ENCODE results near the gene RBM5.
"Not testable (repeated sequence)": the region's sequence is repeated elsewhere in the genome, so short reads cannot be mapped to it uniquely, and the experiment has no call there.

The RBM5 gene

DNA sequence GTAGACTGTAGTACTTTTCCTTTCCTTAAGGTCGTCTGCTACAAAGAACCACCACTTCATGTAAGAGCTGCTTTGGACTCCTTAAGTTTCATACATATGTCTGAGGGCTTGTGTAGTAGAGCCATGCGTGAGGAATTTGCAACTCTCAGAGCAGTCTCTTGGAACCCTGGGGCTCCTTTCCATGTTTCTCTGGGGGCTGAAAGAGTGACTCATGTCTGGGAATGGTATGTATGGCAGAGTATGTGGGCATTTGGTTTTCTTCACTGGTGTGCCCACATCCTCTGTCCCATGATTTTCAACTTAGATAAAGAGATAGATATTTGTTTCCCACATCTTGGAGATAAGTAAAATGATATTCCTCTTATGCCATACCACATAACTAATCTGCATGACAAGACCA is 20.6 kb upstream of the RBM5 start (continued):
- TF ChIP-seq ZNF133 (tag by site-specific recombination; IDR thresholded peaks at IDR 0.05) = no peak
- TF ChIP-seq, protein P1, sequence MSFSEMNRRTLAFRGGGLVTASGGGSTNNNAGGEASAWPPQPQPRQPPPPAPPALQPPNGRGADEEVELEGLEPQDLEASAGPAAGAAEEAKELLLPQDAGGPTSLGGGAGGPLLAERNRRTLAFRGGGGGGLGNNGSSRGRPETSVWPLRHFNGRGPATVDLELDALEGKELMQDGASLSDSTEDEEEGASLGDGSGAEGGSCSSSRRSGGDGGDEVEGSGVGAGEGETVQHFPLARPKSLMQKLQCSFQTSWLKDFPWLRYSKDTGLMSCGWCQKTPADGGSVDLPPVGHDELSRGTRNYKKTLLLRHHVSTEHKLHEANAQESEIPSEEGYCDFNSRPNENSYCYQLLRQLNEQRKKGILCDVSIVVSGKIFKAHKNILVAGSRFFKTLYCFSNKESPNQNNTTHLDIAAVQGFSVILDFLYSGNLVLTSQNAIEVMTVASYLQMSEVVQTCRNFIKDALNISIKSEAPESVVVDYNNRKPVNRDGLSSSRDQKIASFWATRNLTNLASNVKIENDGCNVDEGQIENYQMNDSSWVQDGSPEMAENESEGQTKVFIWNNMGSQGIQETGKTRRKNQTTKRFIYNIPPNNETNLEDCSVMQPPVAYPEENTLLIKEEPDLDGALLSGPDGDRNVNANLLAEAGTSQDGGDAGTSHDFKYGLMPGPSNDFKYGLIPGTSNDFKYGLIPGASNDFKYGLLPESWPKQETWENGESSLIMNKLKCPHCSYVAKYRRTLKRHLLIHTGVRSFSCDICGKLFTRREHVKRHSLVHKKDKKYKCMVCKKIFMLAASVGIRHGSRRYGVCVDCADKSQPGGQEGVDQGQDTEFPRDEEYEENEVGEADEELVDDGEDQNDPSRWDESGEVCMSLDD (tag by site-specific recombination; IDR thresholded peaks at IDR 0.05) = no peak
- TF ChIP-seq ZNF664 (tag by site-specific recombination; IDR thresholded peaks at IDR 0.05) = no peak
- TF ChIP-seq, protein P2, sequence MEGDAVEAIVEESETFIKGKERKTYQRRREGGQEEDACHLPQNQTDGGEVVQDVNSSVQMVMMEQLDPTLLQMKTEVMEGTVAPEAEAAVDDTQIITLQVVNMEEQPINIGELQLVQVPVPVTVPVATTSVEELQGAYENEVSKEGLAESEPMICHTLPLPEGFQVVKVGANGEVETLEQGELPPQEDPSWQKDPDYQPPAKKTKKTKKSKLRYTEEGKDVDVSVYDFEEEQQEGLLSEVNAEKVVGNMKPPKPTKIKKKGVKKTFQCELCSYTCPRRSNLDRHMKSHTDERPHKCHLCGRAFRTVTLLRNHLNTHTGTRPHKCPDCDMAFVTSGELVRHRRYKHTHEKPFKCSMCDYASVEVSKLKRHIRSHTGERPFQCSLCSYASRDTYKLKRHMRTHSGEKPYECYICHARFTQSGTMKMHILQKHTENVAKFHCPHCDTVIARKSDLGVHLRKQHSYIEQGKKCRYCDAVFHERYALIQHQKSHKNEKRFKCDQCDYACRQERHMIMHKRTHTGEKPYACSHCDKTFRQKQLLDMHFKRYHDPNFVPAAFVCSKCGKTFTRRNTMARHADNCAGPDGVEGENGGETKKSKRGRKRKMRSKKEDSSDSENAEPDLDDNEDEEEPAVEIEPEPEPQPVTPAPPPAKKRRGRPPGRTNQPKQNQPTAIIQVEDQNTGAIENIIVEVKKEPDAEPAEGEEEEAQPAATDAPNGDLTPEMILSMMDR (tag by site-specific recombination; IDR thresholded peaks at IDR 0.05) = no peak
- TF ChIP-seq, protein P3, sequence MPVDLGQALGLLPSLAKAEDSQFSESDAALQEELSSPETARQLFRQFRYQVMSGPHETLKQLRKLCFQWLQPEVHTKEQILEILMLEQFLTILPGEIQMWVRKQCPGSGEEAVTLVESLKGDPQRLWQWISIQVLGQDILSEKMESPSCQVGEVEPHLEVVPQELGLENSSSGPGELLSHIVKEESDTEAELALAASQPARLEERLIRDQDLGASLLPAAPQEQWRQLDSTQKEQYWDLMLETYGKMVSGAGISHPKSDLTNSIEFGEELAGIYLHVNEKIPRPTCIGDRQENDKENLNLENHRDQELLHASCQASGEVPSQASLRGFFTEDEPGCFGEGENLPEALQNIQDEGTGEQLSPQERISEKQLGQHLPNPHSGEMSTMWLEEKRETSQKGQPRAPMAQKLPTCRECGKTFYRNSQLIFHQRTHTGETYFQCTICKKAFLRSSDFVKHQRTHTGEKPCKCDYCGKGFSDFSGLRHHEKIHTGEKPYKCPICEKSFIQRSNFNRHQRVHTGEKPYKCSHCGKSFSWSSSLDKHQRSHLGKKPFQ (tag by site-specific recombination; IDR thresholded peaks at IDR 0.05) = no peak
- no peak for TF ChIP-seq ZNF184 (tag by site-specific recombination; IDR thresholded peaks at IDR 0.05)
- no peak for TF ChIP-seq ZNF138 (tag by site-specific recombination; IDR thresholded peaks at IDR 0.05; ENCODE audit: borderline replicate concordance)
- TF ChIP-seq, protein P4, sequence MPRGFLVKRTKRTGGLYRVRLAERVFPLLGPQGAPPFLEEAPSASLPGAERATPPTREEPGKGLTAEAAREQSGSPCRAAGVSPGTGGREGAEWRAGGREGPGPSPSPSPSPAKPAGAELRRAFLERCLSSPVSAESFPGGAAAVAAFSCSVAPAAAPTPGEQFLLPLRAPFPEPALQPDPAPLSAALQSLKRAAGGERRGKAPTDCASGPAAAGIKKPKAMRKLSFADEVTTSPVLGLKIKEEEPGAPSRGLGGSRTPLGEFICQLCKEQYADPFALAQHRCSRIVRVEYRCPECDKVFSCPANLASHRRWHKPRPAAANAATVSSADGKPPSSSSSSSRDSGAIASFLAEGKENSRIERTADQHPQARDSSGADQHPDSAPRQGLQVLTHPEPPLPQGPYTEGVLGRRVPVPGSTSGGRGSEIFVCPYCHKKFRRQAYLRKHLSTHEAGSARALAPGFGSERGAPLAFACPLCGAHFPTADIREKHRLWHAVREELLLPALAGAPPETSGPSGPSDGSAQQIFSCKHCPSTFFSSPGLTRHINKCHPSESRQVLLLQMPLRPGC (tag by site-specific recombination; IDR thresholded peaks at IDR 0.05) = no peak
- TF ChIP-seq ZNF354C (tag by site-specific recombination; IDR thresholded peaks at IDR 0.05; ENCODE audit: borderline replicate concordance, low read depth) = no peak
- no peak for TF ChIP-seq ZNF221 (tag by site-specific recombination; IDR thresholded peaks at IDR 0.05; ENCODE audit: borderline replicate concordance)

DNA sequence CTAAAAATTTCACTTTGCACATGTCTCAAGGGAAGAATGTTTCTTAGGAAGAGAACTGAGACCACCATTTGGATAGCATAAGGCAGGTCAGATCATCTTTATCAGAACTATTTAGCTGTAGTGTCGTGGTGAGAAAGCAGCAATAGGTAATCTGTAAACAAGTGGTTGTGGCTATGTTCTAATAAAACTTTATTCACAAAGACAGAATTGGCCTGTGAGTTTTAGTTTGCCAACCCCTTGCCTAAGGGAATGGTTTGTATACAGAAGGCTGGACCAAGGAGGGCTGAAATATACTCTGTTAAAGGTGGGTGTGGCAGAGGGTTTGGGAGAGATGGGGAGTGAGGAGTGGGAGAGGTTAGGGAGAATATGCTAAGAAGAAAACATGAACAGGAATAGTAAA is 10.6 kb upstream of the RBM5 start:
- ChIA-PET POLR2A (no interaction called here), CTCF (no interaction called here)
- Histone ChIP-seq H3K4me1 (ENCODE audit: control insufficient read depth, insufficient read depth, low read length) (no peaks in the 10 kb centered on the region), H3K27ac (ENCODE audit: extremely low read depth, low read depth, low read length) (no peak overlapping the region), H3K4me3 (ENCODE audit: low read depth, low read length) (no peak overlapping the region), H3K36me3 (ENCODE audit: control insufficient read depth in 2 of 2, insufficient read depth in 1 of 2, low read length in 2 of 2) (peaks cover 8 to 38% of the 10 kb centered on the region in 2 experiments; a peak in 2 of 3 replicates), H3K9me3 (ENCODE audit: control insufficient read depth, insufficient read depth, low read depth, low read length) (no peaks in the 10 kb centered on the region)
- TF ChIP-seq KLF9 (tag by site-specific recombination; IDR thresholded peaks at IDR 0.05; ENCODE audit: low read depth) = 0 out of 2 replicates have a peak, but pooled peaks have one; percentile 22
- TF ChIP-seq, protein P5, sequence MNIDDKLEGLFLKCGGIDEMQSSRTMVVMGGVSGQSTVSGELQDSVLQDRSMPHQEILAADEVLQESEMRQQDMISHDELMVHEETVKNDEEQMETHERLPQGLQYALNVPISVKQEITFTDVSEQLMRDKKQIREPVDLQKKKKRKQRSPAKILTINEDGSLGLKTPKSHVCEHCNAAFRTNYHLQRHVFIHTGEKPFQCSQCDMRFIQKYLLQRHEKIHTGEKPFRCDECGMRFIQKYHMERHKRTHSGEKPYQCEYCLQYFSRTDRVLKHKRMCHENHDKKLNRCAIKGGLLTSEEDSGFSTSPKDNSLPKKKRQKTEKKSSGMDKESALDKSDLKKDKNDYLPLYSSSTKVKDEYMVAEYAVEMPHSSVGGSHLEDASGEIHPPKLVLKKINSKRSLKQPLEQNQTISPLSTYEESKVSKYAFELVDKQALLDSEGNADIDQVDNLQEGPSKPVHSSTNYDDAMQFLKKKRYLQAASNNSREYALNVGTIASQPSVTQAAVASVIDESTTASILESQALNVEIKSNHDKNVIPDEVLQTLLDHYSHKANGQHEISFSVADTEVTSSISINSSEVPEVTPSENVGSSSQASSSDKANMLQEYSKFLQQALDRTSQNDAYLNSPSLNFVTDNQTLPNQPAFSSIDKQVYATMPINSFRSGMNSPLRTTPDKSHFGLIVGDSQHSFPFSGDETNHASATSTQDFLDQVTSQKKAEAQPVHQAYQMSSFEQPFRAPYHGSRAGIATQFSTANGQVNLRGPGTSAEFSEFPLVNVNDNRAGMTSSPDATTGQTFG (tag by site-specific recombination; IDR thresholded peaks at IDR 0.05; ENCODE audit: borderline replicate concordance) = no peak

DNA sequence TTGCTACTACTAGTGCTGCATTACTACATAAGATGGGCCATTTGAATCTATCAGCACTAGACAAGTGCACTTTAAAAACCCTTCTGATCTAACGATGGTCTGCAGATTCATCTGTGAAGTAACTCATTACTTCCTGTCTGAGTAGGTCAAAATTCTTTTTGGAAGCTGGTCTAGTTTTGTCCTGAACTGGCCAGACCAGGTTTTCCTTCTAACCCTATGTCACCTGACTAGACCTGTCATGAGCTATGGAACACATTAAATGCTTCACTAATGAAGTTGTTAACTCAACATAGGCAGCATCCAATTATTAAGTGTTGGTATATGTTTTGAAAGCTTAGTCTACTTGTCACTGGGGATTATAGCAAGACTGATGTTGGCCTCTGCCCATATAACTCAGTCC is 10.1 kb upstream of the RBM5 start:
- Histone ChIP-seq H3K4me3 (ENCODE audit: low read depth, low read length) (no peak overlapping the region), H3K4me1 (ENCODE audit: control insufficient read depth, insufficient read depth, low read length) (no peaks in the 10 kb centered on the region), H3K9me3 (ENCODE audit: control insufficient read depth, insufficient read depth, low read depth, low read length) (no peaks in the 10 kb centered on the region), H3K27ac (ENCODE audit: extremely low read depth, low read depth, low read length) (no peak overlapping the region), H3K36me3 (ENCODE audit: control insufficient read depth in 2 of 2, insufficient read depth in 1 of 2, low read length in 2 of 2) (peaks cover 5 to 33% of the 10 kb centered on the region in 2 experiments; a peak in 2 of 3 replicates)
- POLR2A ChIA-PET = no interaction called here
- no peak for TF ChIP-seq ZNF146 (tag by site-specific recombination; IDR thresholded peaks at IDR 0.05)
- TF ChIP-seq, protein P6, sequence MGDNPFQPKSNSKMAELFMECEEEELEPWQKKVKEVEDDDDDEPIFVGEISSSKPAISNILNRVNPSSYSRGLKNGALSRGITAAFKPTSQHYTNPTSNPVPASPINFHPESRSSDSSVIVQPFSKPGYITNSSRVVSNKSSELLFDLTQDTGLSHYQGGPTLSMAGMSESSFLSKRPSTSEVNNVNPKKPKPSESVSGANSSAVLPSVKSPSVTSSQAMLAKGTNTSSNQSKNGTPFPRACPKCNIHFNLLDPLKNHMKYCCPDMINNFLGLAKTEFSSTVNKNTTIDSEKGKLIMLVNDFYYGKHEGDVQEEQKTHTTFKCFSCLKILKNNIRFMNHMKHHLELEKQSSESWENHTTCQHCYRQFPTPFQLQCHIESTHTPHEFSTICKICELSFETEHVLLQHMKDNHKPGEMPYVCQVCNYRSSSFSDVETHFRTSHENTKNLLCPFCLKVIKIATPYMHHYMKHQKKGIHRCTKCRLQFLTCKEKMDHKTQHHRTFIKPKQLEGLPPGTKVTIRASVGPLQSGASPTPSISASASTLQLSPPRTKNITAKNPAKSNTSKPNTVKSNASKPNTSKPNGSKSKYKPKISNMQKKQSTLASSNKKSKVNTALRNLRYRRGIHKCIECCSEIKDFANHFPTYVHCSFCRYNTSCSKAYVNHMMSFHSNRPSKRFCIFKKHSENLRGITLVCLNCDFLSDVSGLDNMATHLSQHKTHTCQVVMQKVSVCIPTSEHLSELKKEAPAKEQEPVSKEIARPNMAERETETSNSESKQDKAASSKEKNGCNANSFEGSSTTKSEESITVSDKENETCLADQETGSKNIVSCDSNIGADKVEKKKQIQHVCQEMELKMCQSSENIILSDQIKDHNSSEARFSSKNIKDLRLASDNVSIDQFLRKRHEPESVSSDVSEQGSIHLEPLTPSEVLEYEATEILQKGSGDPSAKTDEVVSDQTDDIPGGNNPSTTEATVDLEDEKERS (tag by site-specific recombination; IDR thresholded peaks at IDR 0.05) = no peak
- CTCF ChIA-PET = interaction anchor here (0.6 kb wide), 1 partner anchor 149 kb away, joined by 5 read pairs; the partner anchor contains the start of gene MON1A

DNA sequence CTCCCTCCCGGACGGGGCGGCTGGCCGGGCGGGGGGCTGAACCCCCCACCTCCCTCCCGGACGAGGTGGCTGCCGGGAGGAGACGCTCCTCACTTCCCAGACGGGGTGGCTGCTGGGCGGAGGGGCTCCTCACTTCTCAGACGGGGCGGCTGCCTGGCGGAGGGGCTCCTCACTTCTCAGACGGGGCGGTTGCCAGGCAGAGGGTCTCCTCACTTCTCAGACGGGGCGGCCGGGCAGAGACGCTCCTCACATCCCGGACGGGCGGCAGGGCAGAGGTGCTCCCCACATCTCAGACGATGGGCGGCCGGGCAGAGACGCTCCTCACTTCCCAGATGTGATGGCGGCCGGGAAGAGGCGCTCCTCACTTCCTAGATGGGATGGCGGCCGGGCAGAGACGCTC is 3.8 kb upstream of the RBM5 start:
- H3K27ac ChIP-seq (ENCODE audit: extremely low read depth, low read depth, low read length); CTCF ChIA-PET; H3K9me3 ChIP-seq (ENCODE audit: control insufficient read depth, insufficient read depth, low read depth, low read length); POLR2A ChIA-PET; H3K36me3 ChIP-seq (ENCODE audit: control insufficient read depth in 2 of 2, insufficient read depth in 1 of 2, low read length in 2 of 2); H3K4me1 ChIP-seq (ENCODE audit: control insufficient read depth, insufficient read depth, low read length); H3K4me3 ChIP-seq (ENCODE audit: low read depth, low read length): not testable (repeated sequence)

Measured in HEK293 (cell line).